GM19467 (cell line): ENCODE data around the gene ARHGEF28.

Experiments
- ATAC-seq: cut with Tn5 transposase; IDR thresholded peaks from one replicate; pipeline ENCODE4 v1.9.1; 2021; ENCODE audit warnings: mild to moderate bottlenecking, moderate library complexity; ENCODE audit not compliant: unreplicated experiment

ARHGEF28 gene

GRCh38 chr5:73895471-73895870, 269.5 kb downstream of the ARHGEF28 start:
- ATAC-seq: no peak

GRCh38 chr5:73896097-73896496, 270.1 kb downstream of the ARHGEF28 start:
- ATAC-seq: no peak

- no peak for ATAC-seq
Observed at GRCh38 chr5:73896668-73897067, 270.7 kb downstream of the ARHGEF28 start.

- no peak for ATAC-seq
Observed at GRCh38 chr5:73897893-73898292, 271.9 kb downstream of the ARHGEF28 start.

GRCh38 chr5:73899055-73899454, 273.1 kb downstream of the ARHGEF28 start:
- no peak for ATAC-seq

- ATAC-seq: no peak
Observed at GRCh38 chr5:73899916-73900315, 273.9 kb downstream of the ARHGEF28 start.

GRCh38 chr5:73900566-73900965, 274.6 kb downstream of the ARHGEF28 start:
- no peak for ATAC-seq

GRCh38 chr5:73901043-73901442, 275.0 kb downstream of the ARHGEF28 start:
- no peak for ATAC-seq

GRCh38 chr5:73901455-73901854, 275.5 kb downstream of the ARHGEF28 start:
- no peak for ATAC-seq

- ATAC-seq: no peak
Observed at GRCh38 chr5:73902327-73903051, 276.5 kb downstream of the ARHGEF28 start.

- ATAC-seq: no peak
Observed at GRCh38 chr5:73903169-73903568, 277.2 kb downstream of the ARHGEF28 start.

- ATAC-seq: no peak
Observed at GRCh38 chr5:73906277-73906676, 280.3 kb downstream of the ARHGEF28 start.

GRCh38 chr5:73907164-73907563, 281.2 kb downstream of the ARHGEF28 start:
- no peak for ATAC-seq

GRCh38 chr5:73908395-73908794, 282.4 kb downstream of the ARHGEF28 start:
- no peak for ATAC-seq

- ATAC-seq: no peak
Observed at GRCh38 chr5:73908846-73909245, 282.9 kb downstream of the ARHGEF28 start.

- ATAC-seq: no peak
Observed at GRCh38 chr5:73909474-73909873, 283.5 kb downstream of the ARHGEF28 start.

GRCh38 chr5:73911761-73912393, 285.9 kb downstream of the ARHGEF28 start:
- no peak for ATAC-seq

- no peak for ATAC-seq
Observed at GRCh38 chr5:73912821-73913271, 286.9 kb downstream of the ARHGEF28 start.

- no peak for ATAC-seq
Observed at GRCh38 chr5:73913971-73914370, 288.0 kb downstream of the ARHGEF28 start.

GRCh38 chr5:73915345-73915744, 289.3 kb downstream of the ARHGEF28 start:
- no peak for ATAC-seq

GRCh38 chr5:73917433-73917832, 291.4 kb downstream of the ARHGEF28 start:
- ATAC-seq: no peak

GRCh38 chr5:73917891-73918290, 291.9 kb downstream of the ARHGEF28 start:
- no peak for ATAC-seq
